Activated naive CD4-positive, alpha-beta T cell treated with anti-CD3 and anti-CD28 coated beads, Interleukin-2, amount 50 U/mL, for 72 hours (primary cell): ENCODE measurements around the gene S100A14. TPM values are rescaled to one million over a fixed set of nuclear protein-coding genes. Genes with fewer than 3 reads are reported as not detected.
"Not testable (repeated sequence)": the region's sequence is repeated elsewhere in the genome, so short reads cannot be mapped to it uniquely, and the experiment has no call there.

Source experiments
- ATAC-seq, 2 donors: fragments of 150-1000 bp; cut with Tn5 transposase; 2 replicates each; pipeline ENCODE4 v1.10.0; 2021; ENCODE audit warnings: mild to moderate bottlenecking in 2 of 2, moderate library complexity in 2 of 2
- DNase-seq, 2 donors: peaks; one replicate each; pipeline ENCODE4 v3.0.0; 2021 to 2022; ENCODE audit warnings: low spot score in 2 of 2
- H3K27ac Mint-ChIP-seq, 2 donors: one replicate each; pipeline ENCODE4 v1.8.0; 2022; ENCODE audit warnings: mild to moderate bottlenecking in 2 of 2, mixed read lengths in 2 of 2
- H3K36me3 Mint-ChIP-seq, 2 donors: one replicate each; pipeline ENCODE4 v1.8.0; 2022; ENCODE audit warnings: mixed read lengths in 2 of 2
- H3K9me3 Mint-ChIP-seq, 2 donors: one replicate each; pipeline ENCODE4 v1.8.0; 2022; ENCODE audit warnings: mixed read lengths in 2 of 2
- total RNA-seq, 2 donors: library from RNA; stranded (reverse); gene quantifications; one replicate each; pipeline ENCODE4 v1.2.3, GENCODE V29; 2022

S100A14 gene
- total RNA-seq, 2 donors from 2014 or later = not detected

DNA sequence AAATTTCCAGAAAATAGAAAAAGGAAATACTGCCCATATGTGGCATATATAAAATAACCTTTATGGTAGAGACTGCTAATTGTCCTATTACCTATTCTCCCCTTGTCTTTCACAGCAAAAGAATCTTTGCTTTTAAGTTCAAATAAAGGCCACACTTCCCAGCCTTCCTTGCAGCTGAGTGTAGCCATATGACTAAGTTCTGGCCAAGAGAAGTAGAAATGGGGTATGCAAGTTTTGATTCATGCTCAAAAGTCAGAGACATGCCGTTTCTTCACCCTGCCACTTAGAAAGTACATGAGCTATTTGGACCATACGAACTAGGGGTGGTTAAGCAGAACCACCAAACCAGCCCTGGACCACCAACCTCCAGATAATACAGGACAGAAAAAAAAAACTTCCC is 32.1 kb downstream of the S100A14 start:
- no peak for DNase-seq
- Mint-ChIP-seq H3K9me3 (no peaks in the 10 kb centered on the region), H3K27ac (no peak overlapping the region), H3K36me3 (no peaks in the 10 kb centered on the region)
- no peak for ATAC-seq

GRCh38 chr1:153583514-153583913 is 32.6 kb downstream of the S100A14 start:
- not testable (repeated sequence) for DNase-seq, H3K36me3 Mint-ChIP-seq, H3K9me3 Mint-ChIP-seq, ATAC-seq, H3K27ac Mint-ChIP-seq

GRCh38 chr1:153582836-153583235 is 33.3 kb downstream of the S100A14 start:
- not testable (repeated sequence) for ATAC-seq, H3K9me3 Mint-ChIP-seq, DNase-seq, H3K27ac Mint-ChIP-seq, H3K36me3 Mint-ChIP-seq

- Mint-ChIP-seq H3K36me3 (no peaks in the 10 kb centered on the region), H3K9me3 (no peaks in the 10 kb centered on the region), H3K27ac (no peak overlapping the region)
- DNase-seq = no peak
- no peak for ATAC-seq
Observed at GRCh38 chr1:153578936-153579335, 37.2 kb downstream of the S100A14 start.

- no peaks in the 10 kb centered on the region for H3K36me3 Mint-ChIP-seq
- ATAC-seq = no peak
- DNase-seq = no peak
- no peaks in the 10 kb centered on the region for H3K9me3 Mint-ChIP-seq
- H3K27ac Mint-ChIP-seq = no peak overlapping the region
Observed at GRCh38 chr1:153578490-153578889, 37.6 kb downstream of the S100A14 start.

DNA sequence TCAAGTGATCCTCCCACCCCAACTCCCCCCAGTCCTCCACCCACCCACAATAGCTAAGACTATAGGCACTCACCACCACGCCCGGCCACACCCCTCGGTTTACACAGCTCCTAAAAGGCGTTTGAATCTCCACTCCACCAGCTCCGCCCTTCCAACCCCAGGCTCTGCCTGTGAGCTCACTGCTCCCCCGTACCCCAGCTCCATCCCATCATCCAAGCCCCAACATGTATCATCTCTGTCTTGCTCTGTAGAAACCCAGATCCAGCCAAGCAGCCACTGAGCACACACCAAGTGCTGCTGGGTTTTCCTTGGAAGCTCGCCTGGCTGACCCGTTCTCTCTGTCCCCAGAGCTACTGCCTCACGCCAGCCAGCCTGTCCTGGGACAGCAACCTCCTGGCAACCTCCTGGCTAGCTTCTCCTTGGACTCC is 38.5 kb downstream of the S100A14 start:
- peaks cover 0 to 4% of the 10 kb centered on the region in 2 donors for H3K36me3 Mint-ChIP-seq
- no peak overlapping the region for H3K27ac Mint-ChIP-seq
- peaks cover 0 to 4% of the 10 kb centered on the region in 2 donors for H3K9me3 Mint-ChIP-seq
- DNase-seq = no peak
- ATAC-seq = no peak

GRCh38 chr1:153577138-153577537 is 39.0 kb downstream of the S100A14 start:
- DNase-seq = no peak
- peaks cover 0 to 4% of the 10 kb centered on the region in 2 donors for H3K36me3 Mint-ChIP-seq
- ATAC-seq = no peak
- peaks cover 0 to 4% of the 10 kb centered on the region in 2 donors for H3K9me3 Mint-ChIP-seq
- H3K27ac Mint-ChIP-seq = peak overlapping the region in 1 of 2 donors; percentile 2

DNA sequence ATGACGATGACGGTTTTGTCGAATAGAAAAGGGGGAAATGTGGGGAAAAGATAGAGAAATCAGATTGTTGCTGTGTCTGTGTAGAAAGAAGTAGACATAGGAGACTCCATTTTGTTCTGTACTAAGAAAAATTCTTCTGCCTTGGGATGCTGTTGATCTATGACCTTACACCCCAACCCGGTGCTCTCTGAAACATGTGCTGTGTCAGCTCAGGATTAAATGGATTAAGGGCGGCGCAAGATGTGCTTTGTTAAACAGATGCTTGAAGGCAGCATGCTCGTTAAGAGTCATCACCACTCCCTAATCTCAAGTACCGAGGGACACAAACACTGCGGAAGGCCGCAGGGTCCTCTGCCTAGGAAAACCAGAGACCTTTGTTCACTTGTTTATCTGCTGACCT is 40.6 kb downstream of the S100A14 start:
- DNase-seq, H3K36me3 Mint-ChIP-seq, ATAC-seq, H3K27ac Mint-ChIP-seq, H3K9me3 Mint-ChIP-seq: not testable (repeated sequence)

DNA sequence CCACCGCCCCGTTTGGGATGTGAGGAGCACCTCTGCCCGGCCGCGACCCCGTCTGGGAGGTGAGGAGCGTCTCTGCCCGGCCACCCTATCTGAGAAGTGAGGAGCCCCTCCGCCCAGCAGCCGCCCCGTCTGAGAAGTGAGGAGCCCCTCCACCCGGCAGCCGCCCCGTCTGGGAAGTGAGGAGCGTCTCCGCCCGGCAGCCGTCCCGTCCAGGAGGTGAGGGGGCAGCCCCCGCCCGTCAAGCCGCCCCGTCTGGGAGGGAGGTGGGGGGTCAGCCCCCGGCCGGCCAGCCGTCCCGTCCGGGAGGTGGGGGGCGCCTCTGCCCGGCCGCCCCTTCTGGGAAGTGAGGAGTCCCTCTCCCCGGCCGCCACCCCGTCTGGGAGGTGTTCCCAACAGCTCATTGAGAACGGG is 41.0 kb downstream of the S100A14 start:
- H3K9me3 Mint-ChIP-seq, H3K27ac Mint-ChIP-seq, DNase-seq, H3K36me3 Mint-ChIP-seq, ATAC-seq: not testable (repeated sequence)

DNA sequence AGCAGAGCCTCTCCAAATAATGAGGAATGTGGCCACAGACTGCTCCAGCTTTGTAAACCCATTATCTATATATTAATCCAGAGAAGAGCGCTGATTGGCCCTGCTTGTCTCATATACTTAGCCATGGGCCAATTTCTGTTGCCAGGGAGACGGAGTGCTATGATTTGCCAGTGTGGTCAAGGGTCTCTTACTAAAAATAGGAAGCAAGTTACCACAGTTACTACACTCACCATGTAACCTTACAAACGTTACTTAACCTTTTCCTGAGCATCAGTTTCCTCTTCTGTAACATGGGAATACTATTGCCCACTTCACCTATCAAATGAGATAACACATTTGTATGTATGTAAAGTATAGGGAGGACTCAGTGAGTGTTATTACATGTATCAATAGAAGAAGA is 42.8 kb downstream of the S100A14 start:
- H3K36me3 Mint-ChIP-seq = peaks cover 0 to 4% of the 10 kb centered on the region in 2 donors
- ATAC-seq (no peak), DNase-seq (no peak)
- peak overlapping the region; percentile 78 to 95 for H3K27ac Mint-ChIP-seq
- H3K9me3 Mint-ChIP-seq = peaks cover 0 to 4% of the 10 kb centered on the region in 2 donors

DNA sequence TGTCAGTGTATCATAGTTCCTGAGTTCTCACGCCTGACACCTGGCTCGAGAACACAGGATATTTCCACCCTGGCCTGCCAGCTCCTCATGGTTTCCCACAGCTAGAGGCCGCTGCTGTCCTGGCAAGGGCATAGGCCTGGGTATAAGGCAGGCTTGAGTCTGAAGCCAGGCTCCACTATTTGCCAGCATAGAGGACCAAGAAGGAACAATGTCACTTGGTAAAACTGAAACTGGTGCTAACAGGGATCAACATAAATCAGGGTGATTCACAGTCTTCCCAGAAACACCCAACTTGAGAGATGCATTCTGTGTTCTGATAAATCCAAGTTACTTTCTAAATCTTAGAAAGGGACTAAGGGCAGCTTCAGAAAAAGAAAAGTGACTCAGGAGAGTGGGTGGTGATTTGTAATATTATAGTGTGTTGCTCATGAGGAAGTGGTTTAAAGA is 43.5 kb downstream of the S100A14 start:
- Mint-ChIP-seq H3K27ac (peak overlapping the region; percentile 15 to 95), H3K9me3 (peaks cover 0 to 4% of the 10 kb centered on the region in 2 donors), H3K36me3 (peaks cover 0 to 4% of the 10 kb centered on the region in 2 donors)
- DNase-seq (peak; percentile 62 to 76), ATAC-seq (peak; percentile 83 to 84)

GRCh38 chr1:153571706-153572105 is 44.4 kb downstream of the S100A14 start:
- H3K27ac Mint-ChIP-seq = peak overlapping the region; percentile 15 to 95
- no peak for ATAC-seq

DNA sequence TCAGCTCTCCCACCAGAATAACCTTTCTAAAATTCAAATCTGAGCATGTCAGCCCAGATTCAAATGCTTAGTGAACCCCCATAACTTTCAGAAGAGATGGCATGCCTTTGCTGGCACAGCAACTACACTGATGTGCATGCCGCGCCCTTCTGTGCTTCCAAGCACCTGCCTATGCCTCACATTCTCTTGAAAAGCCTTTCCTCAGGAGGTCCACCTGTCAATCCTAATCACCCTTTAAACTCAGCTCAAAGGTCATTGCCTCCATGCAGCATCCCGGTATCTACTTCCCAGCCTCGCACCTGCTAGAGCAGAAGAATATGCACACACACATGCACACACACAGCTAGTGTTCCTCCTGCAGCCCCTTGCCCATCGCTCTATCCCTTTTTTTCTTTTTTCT is 45.3 kb downstream of the S100A14 start:
- Mint-ChIP-seq H3K36me3 (peaks cover 0 to 4% of the 10 kb centered on the region in 2 donors), H3K9me3 (peaks cover 0 to 4% of the 10 kb centered on the region in 2 donors), H3K27ac (peak overlapping the region in 1 of 2 donors; percentile 95)
- ATAC-seq = no peak
- no peak for DNase-seq

More at GRCh38 chr1:153571706-153572105, 44.4 kb downstream of the S100A14 start:
- Mint-ChIP-seq H3K36me3 (peaks cover 0 to 4% of the 10 kb centered on the region in 2 donors), H3K9me3 (peaks cover 0 to 4% of the 10 kb centered on the region in 2 donors)
- no peak for DNase-seq

- ATAC-seq (no peak), DNase-seq (no peak)
- peaks cover 0 to 4% of the 10 kb centered on the region in 2 donors for H3K36me3 Mint-ChIP-seq
- H3K9me3 Mint-ChIP-seq = peaks cover 0 to 4% of the 10 kb centered on the region in 2 donors
- peak overlapping the region in 1 of 2 donors; percentile 81 for H3K27ac Mint-ChIP-seq
Observed at GRCh38 chr1:153569465-153569864, 46.7 kb downstream of the S100A14 start.

GRCh38 chr1:153568367-153569099 is 47.6 kb downstream of the S100A14 start:
- peak; percentile 26 to 28 for ATAC-seq

GRCh38 chr1:153567621-153568366 is 48.3 kb downstream of the S100A14 start:
- H3K9me3 Mint-ChIP-seq = no peaks in the 10 kb centered on the region
- DNase-seq (peak; percentile 67 to 72), ATAC-seq (peak; percentile 32 to 68)
- H3K36me3 Mint-ChIP-seq = no peaks in the 10 kb centered on the region
- peak overlapping the region; percentile 81 to 99 for H3K27ac Mint-ChIP-seq

More at GRCh38 chr1:153568367-153569099, 47.6 kb downstream of the S100A14 start:
- peaks cover 0 to 4% of the 10 kb centered on the region in 2 donors for H3K9me3 Mint-ChIP-seq
- H3K27ac Mint-ChIP-seq = peak overlapping the region; percentile 81 to 92
- H3K36me3 Mint-ChIP-seq = peaks cover 0 to 4% of the 10 kb centered on the region in 2 donors
- peak; percentile 87 to 90 for DNase-seq
